Suppressor macrophage (primary cell): Measurements from ENCODE around the gene APBB1.
"Not testable (repeated sequence)": the region's sequence is repeated elsewhere in the genome, so short reads cannot be mapped to it uniquely, and the experiment has no call there.

ENCODE experiments used
- DNase-seq, 4 experiments: peaks; one replicate each; pipeline ENCODE4 v3.0.0-alpha.2; 2020 to 2022

Gene APBB1

GRCh38 chr11:6417907-6418556 is 862 bp downstream of the APBB1 start:
- no peak for DNase-seq

GRCh38 chr11:6415797-6416196 is 3.1 kb downstream of the APBB1 start:
- DNase-seq: peak; percentile 20 to 64 (median 59)

- DNase-seq: peak; percentile 70 to 86 (median 73)
Observed at GRCh38 chr11:6414874-6415328, 4.0 kb downstream of the APBB1 start.

- no peak for DNase-seq
Observed at GRCh38 chr11:6413791-6414201, 5.1 kb downstream of the APBB1 start.

GRCh38 chr11:6411594-6412031 is 7.3 kb downstream of the APBB1 start:
- DNase-seq: no peak

GRCh38 chr11:6410695-6411430 is 8.0 kb downstream of the APBB1 start:
- DNase-seq: no peak

- DNase-seq: no peak
Observed at GRCh38 chr11:6406370-6406769, 12.5 kb downstream of the APBB1 start.

- DNase-seq: no peak
Observed at GRCh38 chr11:6405846-6406245, 13.0 kb downstream of the APBB1 start.

GRCh38 chr11:6405052-6405667 is 13.7 kb downstream of the APBB1 start:
- DNase-seq: no peak

- no peak for DNase-seq
Observed at GRCh38 chr11:6404342-6405051, 14.4 kb downstream of the APBB1 start.

- no peak for DNase-seq
Observed at GRCh38 chr11:6403539-6403938, 15.4 kb downstream of the APBB1 start.

GRCh38 chr11:6402561-6402981 is 16.3 kb downstream of the APBB1 start:
- DNase-seq: no peak

- DNase-seq: no peak
Observed at GRCh38 chr11:6402061-6402470, 16.8 kb downstream of the APBB1 start.

GRCh38 chr11:6401464-6401863 is 17.4 kb downstream of the APBB1 start:
- no peak for DNase-seq

GRCh38 chr11:6400431-6401345 is 18.2 kb downstream of the APBB1 start:
- DNase-seq: no peak

GRCh38 chr11:6397636-6398035 is 21.3 kb downstream of the APBB1 start:
- DNase-seq: no peak

GRCh38 chr11:6397156-6397555 is 21.7 kb downstream of the APBB1 start:
- no peak for DNase-seq

GRCh38 chr11:6395470-6396060 is 23.3 kb downstream of the APBB1 start:
- peak in 2 of 4 experiments; percentile 26 to 42 for DNase-seq

GRCh38 chr11:6393989-6394670 is 24.8 kb downstream of the APBB1 start:
- no peak for DNase-seq

GRCh38 chr11:6392251-6392650 is 26.6 kb downstream of the APBB1 start:
- DNase-seq: not testable (repeated sequence)
